PFSK-1 (cell line): ENCODE measurements around the gene FANCG.

Experiments used
- POLR2AphosphoS5 ChIP-seq: IDR thresholded peaks from 2 replicates; pipeline ENCODE4 v1.6.1; 2012; ENCODE audit warnings: low read depth, mild to moderate bottlenecking, control low read depth, low read length, moderate library complexity
- REST ChIP-seq, 2 experiments: IDR thresholded peaks; 2 replicates each; pipeline versions ENCODE4 v1.6.1 to v1.8.0; 2011 to 2012; ENCODE audit warnings: low read depth in 2 of 2, low read length in 2 of 2, control low read depth in 1 of 2, inconsistent platforms in 1 of 2, mild to moderate bottlenecking in 1 of 2, moderate library complexity in 1 of 2; ENCODE audit not compliant: insufficient read depth in 1 of 2
- TAF1 ChIP-seq: IDR thresholded peaks from 2 replicates; pipeline ENCODE4 v1.6.1; 2012; ENCODE audit warnings: low read length, control low read depth, borderline replicate concordance; ENCODE audit not compliant: insufficient read depth

- TF ChIP-seq POLR2AphosphoS5 (no peak), REST (IDR thresholded peaks at IDR 0.05; ENCODE audit: insufficient read depth in 1 of 2, low read depth in 2 of 2, low read length in 2 of 2) (no peak), TAF1 (no peak)
Measured at GRCh38 chr9:35114113-35114839, 34.5 kb upstream of the FANCG start.
